Activated T-cell treated with anti-CD3 and anti-CD28 coated beads, Interleukin-2, amount 50 U/mL, for 1 hour (primary cell): ENCODE measurements around the gene COX11.

Experiments
- DNase-seq: peaks from one replicate; pipeline ENCODE4 v3.0.0-alpha.2; 2020

COX11 gene

GRCh38 chr17:54967621-54968261 is 713 bp downstream of the COX11 start:
- DNase-seq = peak; percentile 21

GRCh38 chr17:54956791-54957190 is 11.7 kb downstream of the COX11 start:
- DNase-seq = no peak

GRCh38 chr17:54951286-54951685 is 17.2 kb downstream of the COX11 start:
- DNase-seq = no peak

GRCh38 chr17:54950116-54950515 is 18.3 kb downstream of the COX11 start:
- DNase-seq = no peak

- DNase-seq = no peak
Observed at GRCh38 chr17:54948380-54948779, 20.1 kb downstream of the COX11 start.

GRCh38 chr17:54947396-54947795 is 21.1 kb downstream of the COX11 start:
- no peak for DNase-seq

- no peak for DNase-seq
Observed at GRCh38 chr17:54945671-54946070, 22.8 kb downstream of the COX11 start.

GRCh38 chr17:54945231-54945630 is 23.2 kb downstream of the COX11 start:
- DNase-seq = no peak

GRCh38 chr17:54944796-54945195 is 23.7 kb downstream of the COX11 start:
- no peak for DNase-seq

- DNase-seq = no peak
Observed at GRCh38 chr17:54941285-54941684, 27.2 kb downstream of the COX11 start.

- DNase-seq = no peak
Observed at GRCh38 chr17:54937426-54937825, 31.0 kb downstream of the COX11 start.

GRCh38 chr17:54937018-54937417 is 31.4 kb downstream of the COX11 start:
- DNase-seq = no peak

GRCh38 chr17:54935471-54935870 is 33.0 kb downstream of the COX11 start:
- DNase-seq = no peak

GRCh38 chr17:54933921-54934320 is 34.5 kb downstream of the COX11 start:
- DNase-seq = no peak

GRCh38 chr17:54932711-54933110 is 35.7 kb downstream of the COX11 start:
- no peak for DNase-seq

GRCh38 chr17:54927525-54927924 is 40.9 kb downstream of the COX11 start:
- DNase-seq = no peak

GRCh38 chr17:54924405-54924804 is 44.0 kb downstream of the COX11 start:
- no peak for DNase-seq

- no peak for DNase-seq
Observed at GRCh38 chr17:54920819-54921218, 47.6 kb downstream of the COX11 start.

- no peak for DNase-seq
Observed at GRCh38 chr17:54919425-54919824, 49.0 kb downstream of the COX11 start.

GRCh38 chr17:54916721-54917120 is 51.7 kb downstream of the COX11 start:
- no peak for DNase-seq
